ENCODE data around the gene TMEM43. TPM values are rescaled to one million over a fixed set of nuclear protein-coding genes. Genes with fewer than 3 reads are reported as not detected.
A peak's percentile ranks its signal among the peaks of the same experiment; 100 is the strongest.

TMEM43 gene
- total RNA-seq, 1 experiment from 2014 or later: 36.7 TPM

DNA sequence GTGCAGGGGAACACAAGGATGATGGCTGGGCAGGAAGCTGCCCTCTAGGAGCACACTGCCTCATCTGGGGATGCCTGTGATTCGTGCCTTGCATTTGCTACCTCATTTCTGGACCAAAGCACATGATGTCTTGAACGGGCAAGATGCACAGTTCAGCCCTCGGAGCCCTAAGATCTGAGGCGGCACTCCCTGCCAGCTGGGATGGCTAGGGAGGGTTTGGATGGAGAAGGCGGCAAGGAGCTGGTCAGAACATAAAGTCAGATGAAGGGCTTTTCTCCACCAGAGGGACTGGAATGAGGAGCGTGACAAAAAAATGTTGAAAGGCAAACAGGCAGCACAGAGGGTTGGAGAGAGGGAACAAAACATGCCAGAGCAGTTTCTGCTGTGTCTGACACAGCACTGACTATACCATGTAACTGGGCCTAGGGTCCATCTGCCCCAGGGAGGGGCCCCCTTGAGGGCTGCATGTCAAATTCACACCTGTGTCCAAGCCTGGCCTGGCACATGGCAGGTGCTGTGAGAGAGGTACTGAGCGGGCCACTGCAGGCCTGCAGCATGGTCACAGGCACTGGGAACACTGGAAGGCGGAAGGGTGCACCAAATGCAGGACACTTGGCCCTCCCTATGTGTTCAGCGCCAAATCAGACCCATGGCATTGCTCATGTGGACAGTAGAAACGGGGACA is 21.7 kb downstream of the TMEM43 start:
- H3K4me3 Mint-ChIP-seq: no peak overlapping the region

More for the DNA sequence above, 21.7 kb downstream of the TMEM43 start:
- peaks cover 2% of the 10 kb centered on the region for H4K20me1 ChIP-seq (ENCODE audit: control insufficient read depth, insufficient read depth, insufficient read length)
- H3K27ac ChIP-seq (ENCODE audit: insufficient read length, low read depth, low read length): no peak overlapping the region
- H3K14ac ChIP-seq (ENCODE audit: insufficient read depth, low read length): no peak overlapping the region
- H4K8ac ChIP-seq (replicated peaks; ENCODE audit: insufficient read length, low read depth, low read length): no peak overlapping the region
- H2BK120ac ChIP-seq (ENCODE audit: low read depth, low read length, poor library complexity, severe bottlenecking): no peak overlapping the region
- no peaks in the 10 kb centered on the region for H3K79me1 ChIP-seq (ENCODE audit: insufficient read depth, low read depth, low read length, poor library complexity, severe bottlenecking)
- H3K23me2 ChIP-seq (ENCODE audit: insufficient read length, low read depth, low read length, poor library complexity, severe bottlenecking): peaks cover 2% of the 10 kb centered on the region
- no peak overlapping the region for H3K4me2 ChIP-seq (ENCODE audit: insufficient read depth, insufficient read length, low read length)
- Mint-ChIP-seq H3K9me3 (no peaks in the 10 kb centered on the region; a peak in 1 of 5 replicates), H3K36me3 (ENCODE audit: insufficient read depth in 1 of 3, low read depth in 3 of 3) (peaks cover 10 to 56% (median 41%) of the 10 kb centered on the region in 3 experiments), H3K4me1 (peaks cover 10 to 24% of the 10 kb centered on the region in 2 experiments), H3K27ac (peak overlapping the region; percentile 8 to 92 (median 11); a peak in 5 of 7 replicates), H3K27me3 (ENCODE audit: low read depth) (no peaks in the 10 kb centered on the region)
- H3K9me3 ChIP-seq (ENCODE audit: control insufficient read depth, low read depth, low read length): no peaks in the 10 kb centered on the region
- no peak overlapping the region for H3K9ac ChIP-seq (ENCODE audit: extremely low read depth, insufficient read length, low read length)
- H2AFZ ChIP-seq (ENCODE audit: low read length): no peak overlapping the region
- no CpG with 5 or more reads among the region's 10 CpGs for WGBS (ENCODE audit: extremely low coverage, insufficient read length, low lambda C conversion rate)
- H2AK5ac ChIP-seq (ENCODE audit: insufficient read length, low read length): no peak overlapping the region
- no peak overlapping the region for H2BK15ac ChIP-seq (ENCODE audit: low read depth, low read length)
- H3K4me1 ChIP-seq (ENCODE audit: insufficient read depth, low read length): peaks cover 6% of the 10 kb centered on the region; the same call in 1 of the 2 replicates
- H3K23ac ChIP-seq (ENCODE audit: insufficient read length, low read depth, low read length): no peak overlapping the region
- TF ChIP-seq, protein P1, sequence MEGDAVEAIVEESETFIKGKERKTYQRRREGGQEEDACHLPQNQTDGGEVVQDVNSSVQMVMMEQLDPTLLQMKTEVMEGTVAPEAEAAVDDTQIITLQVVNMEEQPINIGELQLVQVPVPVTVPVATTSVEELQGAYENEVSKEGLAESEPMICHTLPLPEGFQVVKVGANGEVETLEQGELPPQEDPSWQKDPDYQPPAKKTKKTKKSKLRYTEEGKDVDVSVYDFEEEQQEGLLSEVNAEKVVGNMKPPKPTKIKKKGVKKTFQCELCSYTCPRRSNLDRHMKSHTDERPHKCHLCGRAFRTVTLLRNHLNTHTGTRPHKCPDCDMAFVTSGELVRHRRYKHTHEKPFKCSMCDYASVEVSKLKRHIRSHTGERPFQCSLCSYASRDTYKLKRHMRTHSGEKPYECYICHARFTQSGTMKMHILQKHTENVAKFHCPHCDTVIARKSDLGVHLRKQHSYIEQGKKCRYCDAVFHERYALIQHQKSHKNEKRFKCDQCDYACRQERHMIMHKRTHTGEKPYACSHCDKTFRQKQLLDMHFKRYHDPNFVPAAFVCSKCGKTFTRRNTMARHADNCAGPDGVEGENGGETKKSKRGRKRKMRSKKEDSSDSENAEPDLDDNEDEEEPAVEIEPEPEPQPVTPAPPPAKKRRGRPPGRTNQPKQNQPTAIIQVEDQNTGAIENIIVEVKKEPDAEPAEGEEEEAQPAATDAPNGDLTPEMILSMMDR (conservative IDR thresholded peaks at IDR 0.05): no peak
- no peak overlapping the region for H3K56ac ChIP-seq (ENCODE audit: insufficient read length, low read depth, low read length)
- H2BK12ac ChIP-seq (ENCODE audit: insufficient read length, low read depth, low read length): no peak overlapping the region
- H4K5ac ChIP-seq (ENCODE audit: insufficient read length, low read depth, low read length): no peak overlapping the region
- H3K79me2 ChIP-seq (ENCODE audit: insufficient read depth, low read length): no peaks in the 10 kb centered on the region
- peak overlapping the region; percentile 46 for H4K91ac ChIP-seq (ENCODE audit: insufficient read length, low read depth, low read length)
- no peak overlapping the region; the same call in 1 of the 2 replicates for H3K4ac ChIP-seq (ENCODE audit: low read depth, low read length)
- DNase-seq: peak; percentile 17
- no peak overlapping the region for H2BK20ac ChIP-seq (ENCODE audit: low read depth, low read length, poor library complexity, severe bottlenecking)
- H3K27me3 ChIP-seq (ENCODE audit: insufficient read depth, low read length): no peaks in the 10 kb centered on the region
- no peak overlapping the region for H3K18ac ChIP-seq (ENCODE audit: insufficient read length, low read depth, low read length)
- no peak overlapping the region for H2BK5ac ChIP-seq (ENCODE audit: insufficient read length, low read length)
- no peak overlapping the region for H3T11ph ChIP-seq (ENCODE audit: low read length)
